Uterus (tissue), 2 donors: ENCODE results near the gene LLGL2.

Experiments used
- POLR2A ChIP-seq, 2 donors: fragments of 450-650 bp; IDR thresholded peaks; one replicate each; pipeline ENCODE4 v1.6.1; 2016; ENCODE audit warnings: antibody characterized with exemption in 2 of 2, mild to moderate bottlenecking in 1 of 2, moderate library complexity in 1 of 2
- TF ChIP-seq, protein P1 (sequence below), 4 experiments: fragments of 200-600 bp in 2 of 4; fragments of 450-650 bp in 2 of 4; sonication (generic) in 2 of 4; IDR thresholded peaks; one replicate each; pipeline ENCODE4 v1.5.1; 2016 to 2019; ENCODE audit warnings: antibody characterized with exemption in 4 of 4, mild to moderate bottlenecking in 2 of 4, moderate library complexity in 1 of 4

DNA sequence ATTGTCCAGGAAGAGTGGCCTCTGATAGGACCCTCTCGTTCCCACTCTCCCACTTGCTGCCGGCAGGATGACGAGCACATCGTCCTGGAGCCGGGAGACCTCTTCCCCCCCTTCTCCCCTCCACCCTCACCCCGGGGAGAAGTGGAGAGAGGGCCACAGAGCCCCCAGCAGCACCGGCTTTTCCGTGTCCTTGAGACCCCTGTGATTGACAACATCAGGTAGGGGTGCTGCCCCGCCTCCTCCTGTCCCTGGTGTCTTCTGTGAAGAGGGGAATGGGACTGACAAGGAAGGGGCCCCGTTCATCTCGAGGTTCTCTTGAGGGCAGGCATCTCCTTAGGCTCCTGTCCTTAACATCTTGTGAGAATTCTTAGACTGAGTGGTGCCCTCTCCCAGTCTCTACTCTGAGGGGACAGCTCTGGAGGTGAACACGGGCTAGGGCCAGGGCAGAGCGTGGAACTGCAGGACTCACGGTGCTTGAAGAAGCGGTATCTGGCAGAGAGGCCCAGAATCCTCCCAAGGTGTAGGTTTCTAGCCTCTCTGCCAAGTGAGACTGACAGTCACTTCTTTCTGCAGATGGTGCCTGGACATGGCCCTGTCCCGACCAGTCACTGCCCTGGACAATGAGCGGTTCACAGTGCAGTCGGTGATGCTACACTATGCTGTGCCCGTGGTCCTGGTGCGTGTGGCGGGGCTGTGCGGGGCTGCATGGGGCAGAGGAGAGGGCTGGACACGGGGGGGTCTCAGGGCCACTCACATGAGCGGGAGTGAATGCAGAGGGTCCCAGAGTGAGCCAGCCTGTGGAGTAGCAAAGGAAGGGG, 36.6 kb upstream of the LLGL2 start:
- TF ChIP-seq POLR2A (IDR thresholded peaks at IDR 0.05) = no peak
- TF ChIP-seq, protein P1, sequence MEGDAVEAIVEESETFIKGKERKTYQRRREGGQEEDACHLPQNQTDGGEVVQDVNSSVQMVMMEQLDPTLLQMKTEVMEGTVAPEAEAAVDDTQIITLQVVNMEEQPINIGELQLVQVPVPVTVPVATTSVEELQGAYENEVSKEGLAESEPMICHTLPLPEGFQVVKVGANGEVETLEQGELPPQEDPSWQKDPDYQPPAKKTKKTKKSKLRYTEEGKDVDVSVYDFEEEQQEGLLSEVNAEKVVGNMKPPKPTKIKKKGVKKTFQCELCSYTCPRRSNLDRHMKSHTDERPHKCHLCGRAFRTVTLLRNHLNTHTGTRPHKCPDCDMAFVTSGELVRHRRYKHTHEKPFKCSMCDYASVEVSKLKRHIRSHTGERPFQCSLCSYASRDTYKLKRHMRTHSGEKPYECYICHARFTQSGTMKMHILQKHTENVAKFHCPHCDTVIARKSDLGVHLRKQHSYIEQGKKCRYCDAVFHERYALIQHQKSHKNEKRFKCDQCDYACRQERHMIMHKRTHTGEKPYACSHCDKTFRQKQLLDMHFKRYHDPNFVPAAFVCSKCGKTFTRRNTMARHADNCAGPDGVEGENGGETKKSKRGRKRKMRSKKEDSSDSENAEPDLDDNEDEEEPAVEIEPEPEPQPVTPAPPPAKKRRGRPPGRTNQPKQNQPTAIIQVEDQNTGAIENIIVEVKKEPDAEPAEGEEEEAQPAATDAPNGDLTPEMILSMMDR (IDR thresholded peaks at IDR 0.05) = no peak
